Prostate gland (tissue), 2 donors: ENCODE measurements around the gene KLF15. TPM values are rescaled to one million over a fixed set of nuclear protein-coding genes. Genes with fewer than 3 reads are reported as not detected.

Experiments used
- DNase-seq: peaks from one replicate; pipeline ENCODE4 v3.0.0-alpha.2; 2019; ENCODE audit warnings: low spot score
- H3K27ac ChIP-seq, 2 donors: fragments of 200-600 bp; sonication (generic); 2 replicates each; pipeline ENCODE4 v1.5.1; 2017 to 2019
- H3K27me3 ChIP-seq: fragments of 200-600 bp; sonication (generic); replicated peaks from 2 replicates; pipeline ENCODE4 v1.5.1; 2019; ENCODE audit not compliant: insufficient read depth
- H3K36me3 ChIP-seq, 2 donors: fragments of 200-600 bp; sonication (generic); 1 replicate in 1 of 2; 2 replicates in 1 of 2; pipeline versions ENCODE4 v1.5.1 to v1.8.1; 2017 to 2019
- H3K4me1 ChIP-seq: fragments of 200-600 bp; sonication (generic); replicated peaks from 2 replicates; pipeline ENCODE4 v1.5.1; 2019
- H3K4me3 ChIP-seq, 2 donors: fragments of 200-600 bp; sonication (generic); 2 replicates each; pipeline ENCODE4 v1.5.1; 2017 to 2019
- H3K9me3 ChIP-seq: fragments of 200-600 bp; sonication (generic); 2 replicates; pipeline ENCODE4 v1.5.1; 2017
- POLR2A ChIP-seq: fragments of 450-650 bp; IDR thresholded peaks from one replicate; pipeline ENCODE4 v1.6.1; 2016; ENCODE audit warnings: antibody characterized with exemption, mild to moderate bottlenecking
- POLR2AphosphoS5 ChIP-seq: sonication (generic); formaldehyde crosslinking; IDR thresholded peaks from one replicate; pipeline ENCODE4 v1.6.1; 2017; ENCODE audit warnings: antibody characterized with exemption
- WGBS: methylation state at CpG from one replicate; pipeline ENCODE4 v1.1.5; 2018; 5-methylcytosine and 5-hydroxymethylcytosine counted together
- intact Hi-C: fragments of 100-400 bp; cut with DNase I; formaldehyde crosslinking; loops from one replicate; pipeline ENCODE4 v1.14.2; 2022
- total RNA-seq, 2 donors: library from RNA; depleted of rRNA; stranded (reverse); fragments of >200 nt; gene quantifications; one replicate each; pipeline ENCODE4 v1.1.0, GENCODE V29; 2016
- TF ChIP-seq, protein P1 (sequence below), 4 experiments: fragments of 200-600 bp in 2 of 4; fragments of 450-650 bp in 2 of 4; sonication (generic) in 2 of 4; IDR thresholded peaks; 1 replicate in 3 of 4; 2 replicates in 1 of 4; pipeline ENCODE4 v1.5.1; 2016 to 2019; ENCODE audit warnings: antibody characterized with exemption in 4 of 4, mild to moderate bottlenecking in 2 of 4, moderate library complexity in 2 of 4

The KLF15 gene
- total RNA-seq, 2 donors from 2014 or later: 52.7 to 72.6 TPM

DNA sequence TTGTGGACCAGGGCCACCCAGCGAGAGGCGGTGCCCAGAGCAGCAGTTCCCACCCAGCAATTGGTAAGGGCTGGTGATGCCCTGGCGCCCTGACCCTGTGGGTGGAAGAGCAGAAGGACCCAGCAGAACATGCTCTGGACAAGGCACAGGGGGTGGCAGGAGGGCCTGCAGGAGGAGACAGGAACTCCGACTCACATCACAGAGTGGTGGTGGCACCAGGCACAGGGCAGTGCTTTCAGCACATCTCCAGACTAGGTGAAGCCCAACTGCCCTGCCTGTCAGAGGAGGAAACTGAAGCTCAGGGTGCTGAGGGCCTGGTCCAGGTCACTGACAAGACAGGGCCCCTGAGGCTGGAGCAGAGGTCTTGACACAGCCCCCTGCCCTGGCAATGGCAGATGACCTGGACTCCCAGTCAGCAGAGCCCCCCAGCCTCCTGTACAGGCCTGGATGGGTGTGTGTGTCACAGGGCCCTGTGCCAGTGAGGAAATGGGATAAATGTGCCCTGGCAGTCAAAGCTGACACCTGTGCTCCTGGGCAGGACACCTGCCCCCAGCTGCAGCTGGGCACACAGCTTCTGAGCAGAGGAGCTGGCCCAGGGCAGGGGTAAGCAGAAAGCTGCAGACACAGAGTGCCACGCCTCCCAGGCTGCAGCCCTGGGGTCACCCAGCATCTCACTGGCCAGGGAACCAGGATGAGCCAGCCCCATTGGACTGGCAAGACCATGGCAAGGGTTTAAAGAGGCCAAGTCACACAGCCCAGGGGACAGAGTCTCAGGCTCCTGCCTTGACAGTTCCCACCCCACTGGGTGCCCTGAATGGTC lies 11.4 kb downstream of the KLF15 start:
- DNase-seq: no peak
- H3K4me3 ChIP-seq: no peak overlapping the region
- TF ChIP-seq POLR2AphosphoS5: no peak
- TF ChIP-seq POLR2A: no peak
- TF ChIP-seq, protein P1, sequence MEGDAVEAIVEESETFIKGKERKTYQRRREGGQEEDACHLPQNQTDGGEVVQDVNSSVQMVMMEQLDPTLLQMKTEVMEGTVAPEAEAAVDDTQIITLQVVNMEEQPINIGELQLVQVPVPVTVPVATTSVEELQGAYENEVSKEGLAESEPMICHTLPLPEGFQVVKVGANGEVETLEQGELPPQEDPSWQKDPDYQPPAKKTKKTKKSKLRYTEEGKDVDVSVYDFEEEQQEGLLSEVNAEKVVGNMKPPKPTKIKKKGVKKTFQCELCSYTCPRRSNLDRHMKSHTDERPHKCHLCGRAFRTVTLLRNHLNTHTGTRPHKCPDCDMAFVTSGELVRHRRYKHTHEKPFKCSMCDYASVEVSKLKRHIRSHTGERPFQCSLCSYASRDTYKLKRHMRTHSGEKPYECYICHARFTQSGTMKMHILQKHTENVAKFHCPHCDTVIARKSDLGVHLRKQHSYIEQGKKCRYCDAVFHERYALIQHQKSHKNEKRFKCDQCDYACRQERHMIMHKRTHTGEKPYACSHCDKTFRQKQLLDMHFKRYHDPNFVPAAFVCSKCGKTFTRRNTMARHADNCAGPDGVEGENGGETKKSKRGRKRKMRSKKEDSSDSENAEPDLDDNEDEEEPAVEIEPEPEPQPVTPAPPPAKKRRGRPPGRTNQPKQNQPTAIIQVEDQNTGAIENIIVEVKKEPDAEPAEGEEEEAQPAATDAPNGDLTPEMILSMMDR (IDR thresholded peaks at IDR 0.05): no peak
- H3K27ac ChIP-seq: no peak overlapping the region
- peaks cover 0 to 8% of the 10 kb centered on the region in 2 donors for H3K36me3 ChIP-seq
- H3K9me3 ChIP-seq: no peaks in the 10 kb centered on the region
- no peaks in the 10 kb centered on the region for H3K27me3 ChIP-seq
- 98% methylated on average over 5 of the region's 5 CpGs for WGBS
- no peaks in the 10 kb centered on the region for H3K4me1 ChIP-seq
- intact Hi-C loops: loop anchor here (5.0 kb wide), 1 partner anchor 59 kb away; no protein-coding TSS in a partner anchor

DNA sequence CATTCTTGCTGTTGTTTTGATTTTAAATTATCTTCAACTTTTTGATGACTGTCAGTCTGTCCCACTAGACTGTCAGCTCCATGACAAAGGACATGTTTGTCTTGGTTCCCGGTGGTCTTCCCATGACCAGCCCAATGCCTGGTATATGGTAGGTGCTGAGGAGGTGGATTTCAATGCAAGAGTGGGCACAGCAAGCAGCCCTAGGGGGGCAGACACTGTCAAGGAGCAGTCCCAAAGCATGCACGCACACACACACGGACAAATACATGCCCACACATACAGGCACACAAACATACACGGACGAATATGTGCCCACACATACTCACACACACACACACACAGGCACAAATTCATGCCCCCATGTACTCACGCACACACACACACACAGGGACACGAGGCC lies 12.0 kb downstream of the KLF15 start:
- no peaks in the 10 kb centered on the region for H3K4me1 ChIP-seq
- TF ChIP-seq, protein P1 (IDR thresholded peaks at IDR 0.05): no peak
- no peak for TF ChIP-seq POLR2AphosphoS5
- no peak for TF ChIP-seq POLR2A
- H3K4me3 ChIP-seq: no peak overlapping the region
- no peak overlapping the region for H3K27ac ChIP-seq
- no peaks in the 10 kb centered on the region for H3K9me3 ChIP-seq
- no peaks in the 10 kb centered on the region for H3K27me3 ChIP-seq
- intact Hi-C loops: loop anchor here (5.0 kb wide), 1 partner anchor 58 kb away; no protein-coding TSS in a partner anchor
- 95% methylated on average over 7 of the region's 7 CpGs for WGBS
- DNase-seq: no peak
- peaks cover 0 to 3% of the 10 kb centered on the region in 2 donors for H3K36me3 ChIP-seq

DNA sequence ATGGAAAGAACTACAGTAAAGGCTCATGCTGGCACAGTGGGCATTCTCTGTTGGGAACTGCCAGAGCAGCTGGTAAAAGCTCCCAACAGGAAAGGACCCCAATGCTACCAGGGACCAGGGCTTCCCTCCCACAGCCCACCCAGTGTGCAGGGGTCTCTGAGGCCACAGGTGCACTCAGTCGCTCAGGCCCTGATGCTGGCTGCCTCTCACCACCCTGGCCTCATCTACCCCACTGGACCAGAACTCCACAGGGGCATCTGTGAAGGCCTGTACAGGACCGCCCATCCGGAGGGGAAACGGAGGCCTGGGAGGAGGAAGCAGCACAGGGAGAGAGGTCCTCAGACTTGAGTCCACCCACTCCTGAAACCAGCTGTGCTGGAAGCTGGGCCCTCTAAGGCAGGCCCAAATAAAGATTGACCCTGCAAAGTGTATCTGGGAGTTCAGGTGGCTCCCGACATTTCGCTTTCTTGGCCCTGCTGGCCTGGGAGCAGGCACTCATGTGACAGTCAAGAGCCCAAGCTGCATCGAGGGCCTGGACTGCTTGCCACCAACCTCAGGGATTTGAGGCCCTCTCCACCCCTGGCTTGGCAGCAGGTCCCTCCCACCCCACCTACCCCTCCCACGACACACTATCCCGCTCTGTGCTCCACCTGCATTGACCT lies 12.7 kb downstream of the KLF15 start:
- 92% methylated on average over 9 of the region's 9 CpGs for WGBS
- Histone ChIP-seq H3K9me3 (no peaks in the 10 kb centered on the region), H3K27ac (no peak overlapping the region), H3K4me3 (no peak overlapping the region), H3K36me3 (no peaks in the 10 kb centered on the region), H3K4me1 (no peaks in the 10 kb centered on the region), H3K27me3 (no peaks in the 10 kb centered on the region)
- no peak for DNase-seq
- TF ChIP-seq POLR2A (no peak), POLR2AphosphoS5 (no peak)
- TF ChIP-seq, protein P1 (IDR thresholded peaks at IDR 0.05): no peak
- intact Hi-C loops: loop anchor here (5.0 kb wide), 1 partner anchor 57 kb away; no protein-coding TSS in a partner anchor

DNA sequence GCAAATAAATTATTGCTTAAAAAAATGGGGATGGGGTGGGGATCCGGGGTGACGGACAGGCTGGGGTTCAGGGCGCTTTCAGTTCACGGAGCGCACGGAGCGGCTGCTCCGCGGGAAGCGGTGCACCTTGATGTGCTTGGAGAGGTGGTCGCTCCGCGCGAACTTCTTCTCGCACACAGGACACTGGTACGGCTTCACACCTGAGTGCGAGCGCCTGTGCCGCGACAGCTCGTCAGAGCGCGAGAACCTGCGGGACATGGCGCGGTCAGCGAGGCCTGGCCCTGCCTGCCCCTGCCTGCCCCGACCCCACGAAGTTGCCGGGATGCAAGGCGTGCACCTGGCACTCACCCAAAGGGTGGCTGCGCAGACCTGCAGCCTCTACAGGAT lies 13.6 kb downstream of the KLF15 start:
- Histone ChIP-seq H3K27ac (no peak overlapping the region), H3K9me3 (no peaks in the 10 kb centered on the region), H3K36me3 (no peaks in the 10 kb centered on the region), H3K4me1 (no peaks in the 10 kb centered on the region), H3K4me3 (no peak overlapping the region), H3K27me3 (no peaks in the 10 kb centered on the region)
- WGBS: 90% methylated on average over 32 of the region's 32 CpGs
- intact Hi-C loops: no loop called here
- no peak for DNase-seq
- TF ChIP-seq POLR2A: no peak
- TF ChIP-seq POLR2AphosphoS5: no peak
- TF ChIP-seq, protein P1 (IDR thresholded peaks at IDR 0.05): no peak
